Transverse colon (tissue), 4 donors: ENCODE measurements around the gene SOBP.

Experiments
- POLR2A ChIP-seq: fragments of 450-650 bp; IDR thresholded peaks from one replicate; pipeline ENCODE4 v1.6.1; 2016; ENCODE audit warnings: antibody characterized with exemption, mild to moderate bottlenecking, moderate library complexity
- POLR2AphosphoS5 ChIP-seq, 3 donors: sonication (generic); formaldehyde crosslinking; IDR thresholded peaks; one replicate each; pipeline ENCODE4 v1.6.1; 2016; ENCODE audit warnings: antibody characterized with exemption in 3 of 3
- TF ChIP-seq, protein P1 (sequence below), 5 experiments: fragments of 200-600 bp in 3 of 5; fragments of 450-650 bp in 2 of 5; sonication (generic) in 3 of 5; IDR thresholded peaks; 1 replicate in 2 of 5; 2 replicates in 3 of 5; pipeline ENCODE4 v1.5.1; 2016 to 2017; ENCODE audit warnings: antibody characterized with exemption in 5 of 5, inconsistent platforms in 3 of 5, mild to moderate bottlenecking in 2 of 5, moderate library complexity in 1 of 5

- TF ChIP-seq, protein P1, sequence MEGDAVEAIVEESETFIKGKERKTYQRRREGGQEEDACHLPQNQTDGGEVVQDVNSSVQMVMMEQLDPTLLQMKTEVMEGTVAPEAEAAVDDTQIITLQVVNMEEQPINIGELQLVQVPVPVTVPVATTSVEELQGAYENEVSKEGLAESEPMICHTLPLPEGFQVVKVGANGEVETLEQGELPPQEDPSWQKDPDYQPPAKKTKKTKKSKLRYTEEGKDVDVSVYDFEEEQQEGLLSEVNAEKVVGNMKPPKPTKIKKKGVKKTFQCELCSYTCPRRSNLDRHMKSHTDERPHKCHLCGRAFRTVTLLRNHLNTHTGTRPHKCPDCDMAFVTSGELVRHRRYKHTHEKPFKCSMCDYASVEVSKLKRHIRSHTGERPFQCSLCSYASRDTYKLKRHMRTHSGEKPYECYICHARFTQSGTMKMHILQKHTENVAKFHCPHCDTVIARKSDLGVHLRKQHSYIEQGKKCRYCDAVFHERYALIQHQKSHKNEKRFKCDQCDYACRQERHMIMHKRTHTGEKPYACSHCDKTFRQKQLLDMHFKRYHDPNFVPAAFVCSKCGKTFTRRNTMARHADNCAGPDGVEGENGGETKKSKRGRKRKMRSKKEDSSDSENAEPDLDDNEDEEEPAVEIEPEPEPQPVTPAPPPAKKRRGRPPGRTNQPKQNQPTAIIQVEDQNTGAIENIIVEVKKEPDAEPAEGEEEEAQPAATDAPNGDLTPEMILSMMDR (IDR thresholded peaks at IDR 0.05) = no peak
- no peak for TF ChIP-seq POLR2A
- no peak for TF ChIP-seq POLR2AphosphoS5 (IDR thresholded peaks at IDR 0.05)
These were observed 124.9 kb downstream of the SOBP start for GRCh38 chr6:107614828-107615227.
